ENCODE data around the gene MYRF.

Gene MYRF

GRCh38 chr11:61762223-61762615 lies 9.8 kb downstream of the MYRF start:
- DNase-seq: peak in 1 of 2 experiments; percentile 33

GRCh38 chr11:61762798-61763197 lies 10.4 kb downstream of the MYRF start:
- no peak for DNase-seq

- no peak for DNase-seq
Measured at GRCh38 chr11:61763930-61764605, 11.6 kb downstream of the MYRF start.

- DNase-seq: no peak
Measured at GRCh38 chr11:61764606-61765260, 12.3 kb downstream of the MYRF start.

- DNase-seq: no peak
Measured at GRCh38 chr11:61765550-61766253, 13.3 kb downstream of the MYRF start.

- DNase-seq: no peak
Measured at GRCh38 chr11:61766353-61766841, 14.0 kb downstream of the MYRF start.

- DNase-seq: no peak
Measured at GRCh38 chr11:61768376-61769076, 16.1 kb downstream of the MYRF start.

GRCh38 chr11:61769169-61769920 lies 16.9 kb downstream of the MYRF start:
- DNase-seq: no peak

GRCh38 chr11:61769946-61770683 lies 17.7 kb downstream of the MYRF start:
- DNase-seq: no peak

GRCh38 chr11:61771195-61771894 lies 18.9 kb downstream of the MYRF start:
- no peak for DNase-seq

- no peak for DNase-seq
Measured at GRCh38 chr11:61771985-61772455, 19.6 kb downstream of the MYRF start.

GRCh38 chr11:61773356-61773755 lies 20.9 kb downstream of the MYRF start:
- no peak for DNase-seq

GRCh38 chr11:61773809-61774208 lies 21.4 kb downstream of the MYRF start:
- no peak for DNase-seq

GRCh38 chr11:61774411-61774810 lies 22.0 kb downstream of the MYRF start:
- DNase-seq: no peak

GRCh38 chr11:61775106-61775505 lies 22.7 kb downstream of the MYRF start:
- no peak for DNase-seq

GRCh38 chr11:61775606-61776554 lies 23.4 kb downstream of the MYRF start:
- DNase-seq: no peak

GRCh38 chr11:61776561-61777075 lies 24.2 kb downstream of the MYRF start:
- peak; percentile 23 to 30 for DNase-seq

- DNase-seq: peak in 1 of 2 experiments; percentile 13
Measured at GRCh38 chr11:61777234-61778090, 25.0 kb downstream of the MYRF start.
